Stomach (tissue), 9 donors: ENCODE results near the gene NAV2. TPM values are rescaled to one million over a fixed set of nuclear protein-coding genes. Genes with fewer than 3 reads are reported as not detected.

Experiments used
- DNase-seq, 2 donors: peaks; one replicate each; pipeline versions ENCODE4 v3.0.0 to v3.0.0-alpha.2; 2013 to 2019
- H3K27ac ChIP-seq, 5 donors: fragments of 200-600 bp in 4 of 5; sonication (generic) in 4 of 5; one replicate each; pipeline ENCODE4 v1.5.1; 2013 to 2019; ENCODE audit warnings: mild to moderate bottlenecking in 1 of 5, moderate library complexity in 1 of 5
- H3K27me3 ChIP-seq, 3 donors: fragments of 200-600 bp; sonication (generic); one replicate each; pipeline ENCODE4 v1.5.1; 2017 to 2019; ENCODE audit warnings: mixed run types in 1 of 3
- H3K36me3 ChIP-seq, 4 donors: fragments of 200-600 bp; sonication (generic); 1 replicate in 3 of 4; 2 replicates in 1 of 4; pipeline ENCODE4 v1.5.1; 2016 to 2019
- H3K4me1 ChIP-seq, 4 donors: fragments of 200-600 bp; sonication (generic); one replicate each; pipeline ENCODE4 v1.5.1; 2016 to 2019
- H3K4me3 ChIP-seq, 4 donors: fragments of 200-600 bp; sonication (generic) in 3 of 4; one replicate each; pipeline ENCODE4 v1.5.1; 2016 to 2019; ENCODE audit warnings: mild to moderate bottlenecking in 1 of 4
- H3K9me3 ChIP-seq, 4 donors: fragments of 200-600 bp; sonication (generic); one replicate each; pipeline ENCODE4 v1.5.1; 2016 to 2019
- CTCF ChIP-seq, 7 experiments: fragments of 450-650 bp in 4 of 7; fragments of 200-600 bp in 3 of 7; sonication (generic) in 3 of 7; IDR thresholded peaks; one replicate each; pipeline ENCODE4 v1.5.1; 2016 to 2019; ENCODE audit warnings: antibody characterized with exemption in 7 of 7, control low read depth in 2 of 7, mild to moderate bottlenecking in 1 of 7
- EP300 ChIP-seq: sonication (generic); formaldehyde crosslinking; IDR thresholded peaks from one replicate; pipeline ENCODE4 v1.6.1; 2017; ENCODE audit warnings: antibody characterized with exemption
- POLR2A ChIP-seq, 4 donors: fragments of 450-650 bp; IDR thresholded peaks; one replicate each; pipeline ENCODE4 v1.6.1; 2016; ENCODE audit warnings: antibody characterized with exemption in 4 of 4, control low read depth in 2 of 4, mild to moderate bottlenecking in 1 of 4, moderate library complexity in 1 of 4
- POLR2AphosphoS5 ChIP-seq, 3 donors: sonication (generic); formaldehyde crosslinking; IDR thresholded peaks; one replicate each; pipeline ENCODE4 v1.6.1; 2016; ENCODE audit warnings: antibody characterized with exemption in 3 of 3
- WGBS, 5 donors: extraction: QIAGEN DNeasy Blood & Tissue Kit in 3 of 5; methylation state at CpG; one replicate each; pipeline versions ENCODE4 v1.1.5 to v1.1.7; 2013 to 2018; 5-methylcytosine and 5-hydroxymethylcytosine counted together
- intact Hi-C: fragments of 100-400 bp; cut with DNase I; formaldehyde crosslinking; loops from one replicate; pipeline ENCODE4 v1.15.1; 2023; ENCODE audit warnings: low total_unique reads
- polyA plus RNA-seq, 3 donors: library from polyadenylated mRNA; stranded (reverse); fragments of 200-250 nt; gene quantifications; one replicate each; pipeline ENCODE4 v1.2.3, GENCODE V29; 2013
- total RNA-seq, 5 donors: library from RNA; depleted of rRNA; stranded (reverse); fragments of >200 nt; gene quantifications; one replicate each; pipeline versions ENCODE4 v1.1.0 to v1.2.3, GENCODE V29; 2014 to 2016
- donor health status: healthy with polysubstance abuse.
- donor health status: Bipolar disorder and iron deficiency.
- donor health status: healthy.

Gene NAV2
- total and polyA plus RNA-seq, 8 donors, result 1.8 to 92.4 (median 7.9) TPM

- no peak overlapping the region for H3K4me3 ChIP-seq
- WGBS, 5 donors, result 58 to 70% (median 63%) methylated on average over 2 of the region's 2 CpGs
- H3K9me3 ChIP-seq, result no peaks in the 10 kb centered on the region
- TF ChIP-seq EP300, result no peak
- no peak for TF ChIP-seq POLR2A (IDR thresholded peaks at IDR 0.05)
- TF ChIP-seq POLR2AphosphoS5 (IDR thresholded peaks at IDR 0.05), result no peak
- no peak for TF ChIP-seq CTCF (IDR thresholded peaks at IDR 0.05)
- no peaks in the 10 kb centered on the region for H3K27me3 ChIP-seq
- DNase-seq, result no peak
- intact Hi-C loops, result no loop called here
- H3K36me3 ChIP-seq, result no peaks in the 10 kb centered on the region
- H3K4me1 ChIP-seq, result peaks cover 0 to under 1% (median 0%) of the 10 kb centered on the region in 4 donors
- H3K27ac ChIP-seq, result no peak overlapping the region
Observed at GRCh38 chr11:19690885-19691284, 21.8 kb upstream of the NAV2 start.

GRCh38 chr11:19691815-19692500 lies 20.7 kb upstream of the NAV2 start:
- H3K27ac ChIP-seq, result no peak overlapping the region
- H3K27me3 ChIP-seq, result no peaks in the 10 kb centered on the region
- H3K4me1 ChIP-seq, result peaks cover 0 to 8% (median 0%) of the 10 kb centered on the region in 4 donors
- H3K4me3 ChIP-seq, result no peak overlapping the region
- TF ChIP-seq POLR2AphosphoS5 (IDR thresholded peaks at IDR 0.05), result no peak
- no peak for TF ChIP-seq EP300
- TF ChIP-seq POLR2A (IDR thresholded peaks at IDR 0.05), result no peak
- no peak for TF ChIP-seq CTCF (IDR thresholded peaks at IDR 0.05)
- intact Hi-C loops, result no loop called here
- H3K36me3 ChIP-seq, result no peaks in the 10 kb centered on the region
- no peak for DNase-seq
- H3K9me3 ChIP-seq, result no peaks in the 10 kb centered on the region
- WGBS, 5 donors, result 85 to 90% (median 88%) methylated on average over 8 of the region's 8 CpGs

GRCh38 chr11:19693146-19693545 lies 19.5 kb upstream of the NAV2 start:
- no peaks in the 10 kb centered on the region for H3K27me3 ChIP-seq
- WGBS, 5 donors, result 76 to 85% (median 80%) methylated on average over 5 of the region's 5 CpGs
- TF ChIP-seq POLR2AphosphoS5 (IDR thresholded peaks at IDR 0.05) (no peak), POLR2A (IDR thresholded peaks at IDR 0.05) (no peak), CTCF (IDR thresholded peaks at IDR 0.05) (no peak), EP300 (no peak)
- H3K4me1 ChIP-seq, result peaks cover 0 to 8% (median 6%) of the 10 kb centered on the region in 4 donors
- no peaks in the 10 kb centered on the region for H3K36me3 ChIP-seq
- no peak overlapping the region for H3K27ac ChIP-seq
- no peak overlapping the region for H3K4me3 ChIP-seq
- H3K9me3 ChIP-seq, result no peaks in the 10 kb centered on the region
- no peak for DNase-seq
- intact Hi-C loops, result no loop called here

- TF ChIP-seq POLR2AphosphoS5 (IDR thresholded peaks at IDR 0.05) (no peak), EP300 (no peak), CTCF (IDR thresholded peaks at IDR 0.05) (no peak), POLR2A (IDR thresholded peaks at IDR 0.05) (no peak)
- peaks cover 0 to 8% (median 6%) of the 10 kb centered on the region in 4 donors for H3K4me1 ChIP-seq
- no peaks in the 10 kb centered on the region for H3K9me3 ChIP-seq
- H3K27ac ChIP-seq, result no peak overlapping the region
- intact Hi-C loops, result no loop called here
- H3K27me3 ChIP-seq, result no peaks in the 10 kb centered on the region
- WGBS, 5 donors, result 83 to 93% (median 89%) methylated on average over 5 of the region's 5 CpGs
- no peaks in the 10 kb centered on the region for H3K36me3 ChIP-seq
- H3K4me3 ChIP-seq, result no peak overlapping the region
- no peak for DNase-seq
Observed at GRCh38 chr11:19694796-19695345, 17.8 kb upstream of the NAV2 start.
